BJ (cell line): Measurements from ENCODE around the gene CAMTA2. TPM values are rescaled to one million over a fixed set of nuclear protein-coding genes. Genes with fewer than 3 reads are reported as not detected.

ENCODE experiments used
- CTCF ChIA-PET: fragments of 350-600 bp; formaldehyde crosslinking; extraction: SDS; loops from one replicate; lab custom pipeline; 2021; ENCODE audit warnings: antibody characterized with exemption, inconsistent platforms; lab: Yijun Ruan, JAX
- POLR2A ChIA-PET: fragments of 300-600 bp; sonication (Branson Sonifier 250); formaldehyde crosslinking; extraction: SDS; loops from one replicate; lab custom pipeline; 2021; ENCODE audit warnings: antibody characterized with exemption; lab: Charles Lee
- DNase-seq: peaks from one replicate; pipeline ENCODE4 v3.0.0-alpha.2; 2011; ENCODE audit warnings: low read depth
- H3K27me3 ChIP-seq: 2 replicates; pipeline ENCODE4 v1.6.0; 2011; ENCODE audit warnings: low read length; ENCODE audit not compliant: control insufficient read depth, insufficient read depth
- H3K36me3 ChIP-seq: 2 replicates; pipeline ENCODE4 v1.5.1; 2011; ENCODE audit warnings: low read length; ENCODE audit not compliant: control insufficient read depth, insufficient read depth
- H3K4me3 ChIP-seq: 2 replicates; pipeline ENCODE4 v1.5.1; 2011; ENCODE audit warnings: low read depth, mild to moderate bottlenecking, control low read depth, low read length
- polyA plus RNA-seq: library from polyadenylated mRNA; depleted of rRNA; stranded (reverse); fragments of >200 nt; gene quantifications from 2 replicates; pipeline ENCODE4 v1.2.3, GENCODE V29; 2011; rRNA removed
- small RNA-seq: library from RNA; depleted of rRNA; stranded (forward); fragments of <200 nt; gene quantifications from one replicate; pipeline ENCODE3, GENCODE V24; 2012; ENCODE audit warnings: low replicate concordance, low read depth; ENCODE audit not compliant: insufficient read length
- TF ChIP-seq, protein P1 (sequence below): IDR thresholded peaks from 2 replicates; pipeline ENCODE4 v1.5.1; 2011; ENCODE audit warnings: low read depth, mild to moderate bottlenecking, control low read depth, inconsistent platforms, low read length, moderate library complexity; ENCODE audit not compliant: insufficient read depth

CAMTA2 gene
- polyA plus RNA-seq, 1 experiment: 65.6 TPM

DNA sequence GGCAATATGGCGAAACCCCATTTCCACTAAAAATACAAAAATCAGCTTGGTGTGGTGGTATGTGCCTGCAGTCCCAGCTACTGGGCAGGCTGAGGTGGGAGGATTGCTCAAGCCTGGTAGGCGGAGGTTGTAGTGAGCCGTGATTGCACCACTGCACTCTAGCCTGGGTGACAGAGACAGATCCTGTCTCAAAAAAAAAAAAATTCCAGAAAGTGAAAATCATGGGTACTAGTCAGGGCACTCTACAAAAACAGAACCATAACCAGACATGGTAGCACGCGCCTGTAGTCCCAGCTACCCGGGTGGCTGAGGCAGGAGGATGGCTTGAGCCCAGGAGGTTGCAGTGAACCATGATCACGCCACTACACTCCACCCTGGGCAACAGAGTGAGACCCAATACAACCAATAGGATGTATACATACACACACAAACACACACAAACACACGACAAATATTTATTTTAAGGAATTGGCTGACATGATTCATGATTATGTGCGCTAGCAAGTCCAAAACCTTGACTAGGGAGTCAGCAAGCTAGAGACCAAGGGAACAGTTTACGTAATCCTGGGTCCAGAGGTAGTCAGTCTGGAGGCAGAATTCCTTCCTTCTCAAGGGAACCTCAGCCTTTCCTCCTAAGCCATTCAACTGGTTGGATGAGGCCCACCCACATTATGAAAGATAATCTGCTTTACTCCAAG is 67.0 kb downstream of the CAMTA2 start:
- no peak for DNase-seq
- POLR2A ChIA-PET: no interaction called here
- CTCF ChIA-PET: interaction anchor here (0.6 to 2.0 kb wide), 8 partner anchors 9 to 142 kb away, joined by 3 to 13 read pairs (median 4); partner anchors contain the start of gene C17orf107
- Histone ChIP-seq H3K4me3 (no peak overlapping the region), H3K27me3 (no peaks in the 10 kb centered on the region), H3K36me3 (no peaks in the 10 kb centered on the region)
- TF ChIP-seq, protein P1, sequence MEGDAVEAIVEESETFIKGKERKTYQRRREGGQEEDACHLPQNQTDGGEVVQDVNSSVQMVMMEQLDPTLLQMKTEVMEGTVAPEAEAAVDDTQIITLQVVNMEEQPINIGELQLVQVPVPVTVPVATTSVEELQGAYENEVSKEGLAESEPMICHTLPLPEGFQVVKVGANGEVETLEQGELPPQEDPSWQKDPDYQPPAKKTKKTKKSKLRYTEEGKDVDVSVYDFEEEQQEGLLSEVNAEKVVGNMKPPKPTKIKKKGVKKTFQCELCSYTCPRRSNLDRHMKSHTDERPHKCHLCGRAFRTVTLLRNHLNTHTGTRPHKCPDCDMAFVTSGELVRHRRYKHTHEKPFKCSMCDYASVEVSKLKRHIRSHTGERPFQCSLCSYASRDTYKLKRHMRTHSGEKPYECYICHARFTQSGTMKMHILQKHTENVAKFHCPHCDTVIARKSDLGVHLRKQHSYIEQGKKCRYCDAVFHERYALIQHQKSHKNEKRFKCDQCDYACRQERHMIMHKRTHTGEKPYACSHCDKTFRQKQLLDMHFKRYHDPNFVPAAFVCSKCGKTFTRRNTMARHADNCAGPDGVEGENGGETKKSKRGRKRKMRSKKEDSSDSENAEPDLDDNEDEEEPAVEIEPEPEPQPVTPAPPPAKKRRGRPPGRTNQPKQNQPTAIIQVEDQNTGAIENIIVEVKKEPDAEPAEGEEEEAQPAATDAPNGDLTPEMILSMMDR: no peak

- no peaks in the 10 kb centered on the region for H3K27me3 ChIP-seq
- POLR2A ChIA-PET: no interaction called here
- TF ChIP-seq, protein P1: no peak
- CTCF ChIA-PET: interaction anchor here (1.0 to 2.0 kb wide), 8 partner anchors 9 to 143 kb away, joined by 3 to 13 read pairs (median 4); partner anchors contain the start of gene C17orf107
- H3K36me3 ChIP-seq: no peaks in the 10 kb centered on the region
- DNase-seq: no peak
- no peak overlapping the region for H3K4me3 ChIP-seq
These were observed 67.9 kb downstream of the CAMTA2 start for GRCh38 chr17:4919511-4920047.

Small RNA genes lying within 50 kb of the gene (small RNA-seq; reads per million reads assigned to genes)
- gene MIR6864 (0.63 reads per million), gene MIR6865 (not detected)

Other genes with a start within 250 kb of the CAMTA2 start
- 0.13 TPM in 1 of 2 replicates, not detected in the other for gene ZMYND15, start 247.8 kb downstream of the CAMTA2 start, polyA plus RNA-seq
- 2.2 and 3.3 TPM in 2 replicates for gene CXCL16, start 247.7 kb downstream of the CAMTA2 start, polyA plus RNA-seq
- gene TM4SF5, start 215.8 kb downstream of the CAMTA2 start, polyA plus RNA-seq: not detected in 2 replicates
- 0.27 and 0.92 TPM in 2 replicates for gene VMO1, start 201.3 kb downstream of the CAMTA2 start, polyA plus RNA-seq
- not detected in 2 replicates for gene GLTPD2, start 198.7 kb downstream of the CAMTA2 start, polyA plus RNA-seq
- gene PSMB6, start 191.5 kb downstream of the CAMTA2 start, polyA plus RNA-seq: 222 and 289 TPM in 2 replicates
- gene PLD2, start 180.5 kb downstream of the CAMTA2 start, polyA plus RNA-seq: 24.0 and 34.1 TPM in 2 replicates
- gene MINK1, start 154.3 kb downstream of the CAMTA2 start, polyA plus RNA-seq: 32.6 and 69.1 TPM in 2 replicates
- gene C17orf107, start 88.1 kb downstream of the CAMTA2 start, polyA plus RNA-seq: 3.3 and 4.5 TPM in 2 replicates
- 0.18 and 0.36 TPM in 2 replicates for gene CHRNE, start 84.6 kb downstream of the CAMTA2 start, polyA plus RNA-seq
- not detected in 2 replicates for gene GP1BA, start 55.4 kb downstream of the CAMTA2 start, polyA plus RNA-seq
- 38.5 and 70.7 TPM in 2 replicates for gene SLC25A11, start 47.6 kb downstream of the CAMTA2 start, polyA plus RNA-seq
- 69.9 and 73.5 TPM in 2 replicates for gene RNF167, start 47.4 kb downstream of the CAMTA2 start, polyA plus RNA-seq
- gene PFN1, start 39.1 kb downstream of the CAMTA2 start, polyA plus RNA-seq: 1,656 and 1,791 TPM in 2 replicates
- 3.8 and 5.9 TPM in 2 replicates for gene ENO3, start 36.6 kb downstream of the CAMTA2 start, polyA plus RNA-seq
- 85.3 and 85.8 TPM in 2 replicates for gene SPAG7, start 19.9 kb downstream of the CAMTA2 start, polyA plus RNA-seq
- gene INCA1, start 9.8 kb upstream of the CAMTA2 start, polyA plus RNA-seq: 0.55 and 1.3 TPM in 2 replicates
- gene KIF1C, start 10.3 kb upstream of the CAMTA2 start, polyA plus RNA-seq: 72.8 and 81.6 TPM in 2 replicates
- gene SLC52A1, start 47.8 kb upstream of the CAMTA2 start, polyA plus RNA-seq: 0.13 and 0.23 TPM in 2 replicates
- 2.0 and 3.7 TPM in 2 replicates for gene ZFP3, start 90.8 kb upstream of the CAMTA2 start, polyA plus RNA-seq
- 3.1 and 4.4 TPM in 2 replicates for gene ZNF232, start 124.2 kb upstream of the CAMTA2 start, polyA plus RNA-seq
- gene USP6, start 128.4 kb upstream of the CAMTA2 start, polyA plus RNA-seq: 0.01 TPM in 1 of 2 replicates, not detected in the other
- gene ZNF594, start 204.2 kb upstream of the CAMTA2 start, polyA plus RNA-seq: 3.1 and 4.1 TPM in 2 replicates
- not detected in 2 replicates for gene SCIMP, start 247.2 kb upstream of the CAMTA2 start, polyA plus RNA-seq